GM23338 (cell line): Measurements from ENCODE around the gene PGF. TPM values are rescaled to one million over a fixed set of nuclear protein-coding genes. Genes with fewer than 3 reads are reported as not detected.

Experiments used
- ATAC-seq: fragments of 200-7000 bp; cut with Tn5 transposase; 3 replicates; pipeline ENCODE4 v1.9.1; 2020
- DNase-seq: peaks from one replicate; pipeline ENCODE4 v3.0.0-alpha.2; 2015; ENCODE audit warnings: low spot score
- H2AFZ ChIP-seq: fragments of 200-600 bp; sonication (generic); 2 replicates; pipeline ENCODE4 v1.8.0; 2016; ENCODE audit warnings: antibody characterized with exemption, mild to moderate bottlenecking, moderate library complexity
- H3F3A ChIP-seq: fragments of 200-600 bp; sonication (generic); replicated peaks from 2 replicates; pipeline ENCODE4 v1.8.0; 2017; ENCODE audit warnings: antibody characterized with exemption, mixed run types, low read depth
- H3K27ac ChIP-seq: fragments of 200-600 bp; sonication (generic); 2 replicates; pipeline ENCODE4 v1.6.1; 2016; ENCODE audit warnings: low read depth
- H3K27me3 ChIP-seq: fragments of 200-600 bp; sonication (generic); 2 replicates; pipeline ENCODE4 v1.8.0; 2016; ENCODE audit warnings: mild to moderate bottlenecking, mixed run types, moderate library complexity; ENCODE audit not compliant: insufficient read depth
- H3K36me3 ChIP-seq: fragments of 200-600 bp; sonication (generic); 2 replicates; pipeline ENCODE4 v1.8.0; 2016; ENCODE audit warnings: mild to moderate bottlenecking; ENCODE audit not compliant: insufficient read depth
- H3K4me1 ChIP-seq: fragments of 200-600 bp; sonication (generic); 2 replicates; pipeline ENCODE4 v1.8.0; 2016; ENCODE audit warnings: mild to moderate bottlenecking, moderate library complexity; ENCODE audit not compliant: insufficient read depth
- H3K4me2 ChIP-seq: fragments of 200-600 bp; sonication (generic); 2 replicates; pipeline ENCODE4 v1.7.1; 2017; ENCODE audit warnings: mixed run types
- H3K4me3 ChIP-seq: fragments of 200-600 bp; sonication (generic); 2 replicates; pipeline ENCODE4 v1.6.1; 2016; ENCODE audit warnings: mixed run types
- H3K79me2 ChIP-seq: fragments of 200-600 bp; sonication (generic); replicated peaks from 2 replicates; pipeline ENCODE4 v1.8.0; 2017; ENCODE audit warnings: mild to moderate bottlenecking; ENCODE audit not compliant: insufficient read depth
- H3K9me2 ChIP-seq: fragments of 200-600 bp; sonication (generic); 2 replicates; pipeline ENCODE4 v1.8.0; 2017; ENCODE audit not compliant: insufficient read depth
- H4K20me1 ChIP-seq: fragments of 200-600 bp; sonication (generic); replicated peaks from 2 replicates; pipeline ENCODE4 v1.8.0; 2017; ENCODE audit warnings: mild to moderate bottlenecking; ENCODE audit not compliant: insufficient read depth
- H3K27ac Mint-ChIP-seq: 2 replicates; pipeline ENCODE4 v1.8.0; 2020; ENCODE audit warnings: inconsistent platforms, mild to moderate bottlenecking, moderate library complexity, mixed read lengths
- H3K27me3 Mint-ChIP-seq: 3 replicates; pipeline ENCODE4 v1.8.0; 2022; ENCODE audit warnings: low read depth, mild to moderate bottlenecking, moderate library complexity, mixed read lengths, inconsistent platforms; ENCODE audit not compliant: insufficient read depth, poor library complexity
- H3K36me3 Mint-ChIP-seq: 3 replicates; pipeline ENCODE4 v1.8.0; 2021; ENCODE audit warnings: low read depth, mild to moderate bottlenecking, inconsistent platforms, moderate library complexity, mixed read lengths
- H3K4me1 Mint-ChIP-seq: 3 replicates; pipeline ENCODE4 v1.8.0; 2020; ENCODE audit warnings: mild to moderate bottlenecking, inconsistent platforms, mixed read lengths
- H3K4me3 Mint-ChIP-seq: 3 replicates; pipeline ENCODE4 v1.8.0; 2021; ENCODE audit warnings: moderate library complexity, mild to moderate bottlenecking, inconsistent platforms, mixed read lengths
- H3K9me3 Mint-ChIP-seq: 3 replicates; pipeline ENCODE4 v1.8.0; 2020; ENCODE audit warnings: moderate library complexity, mild to moderate bottlenecking, inconsistent platforms, mixed read lengths
- CREB1 ChIP-seq: fragments of 250-450 bp; sonication (Bioruptor Pico); IDR thresholded peaks from 2 replicates; pipeline ENCODE4 v1.5.0; 2020; ENCODE audit warnings: low read depth, mild to moderate bottlenecking, moderate library complexity
- EZH2 ChIP-seq: fragments of 200-600 bp; sonication (generic); IDR thresholded peaks from one replicate; pipeline ENCODE4 v1.8.0; 2017; ENCODE audit warnings: antibody characterized with exemption, mild to moderate bottlenecking, low read depth; ENCODE audit not compliant: unreplicated experiment
- NANOG ChIP-seq: IDR thresholded peaks from 2 replicates; pipeline ENCODE4 v1.6.1; 2016; ENCODE audit warnings: antibody characterized with exemption, borderline replicate concordance
- STAT1 ChIP-seq: IDR thresholded peaks from one replicate; pipeline ENCODE4 v1.6.1; 2016; ENCODE audit warnings: antibody characterized with exemption; ENCODE audit not compliant: unreplicated experiment
- ZNF114 ChIP-seq: fragments of 250-450 bp; sonication (Bioruptor Pico); IDR thresholded peaks from 2 replicates; pipeline ENCODE4 v1.5.0; 2020; ENCODE audit warnings: mild to moderate bottlenecking, moderate library complexity
- polyA plus RNA-seq: library from polyadenylated mRNA; unstranded; fragments of >200 nt; fragmentation: Nextera tagmentation; extraction: Ambion mirVana; gene quantifications from 2 replicates; pipeline ENCODE4 v1.2.1, GENCODE V29; 2016
- total RNA-seq: library from RNA; depleted of rRNA; stranded (reverse); fragments of >200 nt; shearing (Covaris generic); gene quantifications from 2 replicates; pipeline ENCODE4 v1.2.3, GENCODE V29; 2014
- TF ChIP-seq, protein P1 (sequence below): fragments of 250-450 bp; sonication (Bioruptor Pico); IDR thresholded peaks from 2 replicates; pipeline ENCODE4 v1.5.0; 2020; ENCODE audit warnings: mild to moderate bottlenecking, moderate library complexity
- TF ChIP-seq, protein P2 (sequence below): IDR thresholded peaks from 2 replicates; pipeline ENCODE4 v1.6.1; 2016; ENCODE audit warnings: antibody characterized with exemption
- TF ChIP-seq, protein P3 (sequence below): IDR thresholded peaks from one replicate; pipeline ENCODE4 v1.6.1; 2018; ENCODE audit warnings: antibody characterized with exemption; ENCODE audit not compliant: unreplicated experiment
- TF ChIP-seq, protein P4 (sequence below), 2 experiments: fragments of 200-600 bp in 1 of 2; sonication (generic) in 1 of 2; conservative IDR thresholded peaks; 2 replicates each; pipeline versions ENCODE4 v1.5.1 to v1.6.1; 2016 to 2017; ENCODE audit warnings: antibody characterized with exemption in 2 of 2, low read depth in 2 of 2, mild to moderate bottlenecking in 2 of 2, moderate library complexity in 1 of 2

Gene PGF
- total and polyA plus RNA-seq, 2 experiments from 2014 or later: 2.9 to 6.3 TPM

DNA sequence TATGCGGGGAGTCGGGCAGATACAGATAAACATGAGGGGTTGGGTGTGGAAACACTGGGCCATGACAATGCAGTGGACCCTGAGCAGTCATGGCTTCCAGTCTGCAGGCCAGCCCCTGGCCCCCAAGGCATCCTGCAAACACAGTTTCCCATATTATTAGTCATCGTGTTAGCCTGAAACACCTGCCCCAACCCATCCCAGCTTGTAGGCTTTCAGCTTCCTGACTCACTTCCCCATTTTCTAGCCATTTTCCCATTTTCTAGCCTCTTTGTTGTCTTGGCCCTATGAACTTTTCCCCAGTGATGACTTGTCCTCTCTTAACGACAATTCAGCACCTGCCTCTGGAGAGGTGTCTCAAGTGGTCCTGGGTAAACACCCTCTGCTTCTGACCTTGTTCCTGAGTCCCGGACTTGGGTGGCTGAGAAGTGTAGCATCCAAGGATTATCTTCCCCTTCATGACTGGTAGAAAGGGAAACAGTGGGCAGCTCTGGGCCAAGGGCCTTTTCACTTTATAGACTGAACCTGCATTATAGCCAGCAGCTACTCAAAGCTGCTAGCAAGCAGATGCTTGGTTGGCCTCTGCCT, 4.3 kb upstream of the PGF start:
- H3K27ac Mint-ChIP-seq: no peak overlapping the region
- no peaks in the 10 kb centered on the region for H3K79me2 ChIP-seq
- no peak overlapping the region for H3K27ac ChIP-seq
- no peaks in the 10 kb centered on the region for H3K9me3 Mint-ChIP-seq
- peaks cover 19% of the 10 kb centered on the region for H3K27me3 Mint-ChIP-seq
- H4K20me1 ChIP-seq: no peaks in the 10 kb centered on the region
- H3K36me3 ChIP-seq: no peaks in the 10 kb centered on the region
- H3K4me3 Mint-ChIP-seq: no peak overlapping the region
- no peaks in the 10 kb centered on the region for H3K36me3 Mint-ChIP-seq
- H3K4me2 ChIP-seq: no peak overlapping the region
- H3F3A ChIP-seq: no peaks in the 10 kb centered on the region; the same call in 1 of the 2 replicates
- no peak for DNase-seq
- H3K27me3 ChIP-seq: peaks cover 12% of the 10 kb centered on the region; the same call in 1 of the 2 replicates
- H3K9me2 ChIP-seq: no peaks in the 10 kb centered on the region
- no peak overlapping the region for H3K4me3 ChIP-seq
- H2AFZ ChIP-seq: no peak overlapping the region
- H3K4me1 Mint-ChIP-seq: peaks cover 16% of the 10 kb centered on the region
- peaks cover 5% of the 10 kb centered on the region; the same call in 1 of the 2 replicates for H3K4me1 ChIP-seq
- no peak for TF ChIP-seq EZH2
- TF ChIP-seq, protein P1, sequence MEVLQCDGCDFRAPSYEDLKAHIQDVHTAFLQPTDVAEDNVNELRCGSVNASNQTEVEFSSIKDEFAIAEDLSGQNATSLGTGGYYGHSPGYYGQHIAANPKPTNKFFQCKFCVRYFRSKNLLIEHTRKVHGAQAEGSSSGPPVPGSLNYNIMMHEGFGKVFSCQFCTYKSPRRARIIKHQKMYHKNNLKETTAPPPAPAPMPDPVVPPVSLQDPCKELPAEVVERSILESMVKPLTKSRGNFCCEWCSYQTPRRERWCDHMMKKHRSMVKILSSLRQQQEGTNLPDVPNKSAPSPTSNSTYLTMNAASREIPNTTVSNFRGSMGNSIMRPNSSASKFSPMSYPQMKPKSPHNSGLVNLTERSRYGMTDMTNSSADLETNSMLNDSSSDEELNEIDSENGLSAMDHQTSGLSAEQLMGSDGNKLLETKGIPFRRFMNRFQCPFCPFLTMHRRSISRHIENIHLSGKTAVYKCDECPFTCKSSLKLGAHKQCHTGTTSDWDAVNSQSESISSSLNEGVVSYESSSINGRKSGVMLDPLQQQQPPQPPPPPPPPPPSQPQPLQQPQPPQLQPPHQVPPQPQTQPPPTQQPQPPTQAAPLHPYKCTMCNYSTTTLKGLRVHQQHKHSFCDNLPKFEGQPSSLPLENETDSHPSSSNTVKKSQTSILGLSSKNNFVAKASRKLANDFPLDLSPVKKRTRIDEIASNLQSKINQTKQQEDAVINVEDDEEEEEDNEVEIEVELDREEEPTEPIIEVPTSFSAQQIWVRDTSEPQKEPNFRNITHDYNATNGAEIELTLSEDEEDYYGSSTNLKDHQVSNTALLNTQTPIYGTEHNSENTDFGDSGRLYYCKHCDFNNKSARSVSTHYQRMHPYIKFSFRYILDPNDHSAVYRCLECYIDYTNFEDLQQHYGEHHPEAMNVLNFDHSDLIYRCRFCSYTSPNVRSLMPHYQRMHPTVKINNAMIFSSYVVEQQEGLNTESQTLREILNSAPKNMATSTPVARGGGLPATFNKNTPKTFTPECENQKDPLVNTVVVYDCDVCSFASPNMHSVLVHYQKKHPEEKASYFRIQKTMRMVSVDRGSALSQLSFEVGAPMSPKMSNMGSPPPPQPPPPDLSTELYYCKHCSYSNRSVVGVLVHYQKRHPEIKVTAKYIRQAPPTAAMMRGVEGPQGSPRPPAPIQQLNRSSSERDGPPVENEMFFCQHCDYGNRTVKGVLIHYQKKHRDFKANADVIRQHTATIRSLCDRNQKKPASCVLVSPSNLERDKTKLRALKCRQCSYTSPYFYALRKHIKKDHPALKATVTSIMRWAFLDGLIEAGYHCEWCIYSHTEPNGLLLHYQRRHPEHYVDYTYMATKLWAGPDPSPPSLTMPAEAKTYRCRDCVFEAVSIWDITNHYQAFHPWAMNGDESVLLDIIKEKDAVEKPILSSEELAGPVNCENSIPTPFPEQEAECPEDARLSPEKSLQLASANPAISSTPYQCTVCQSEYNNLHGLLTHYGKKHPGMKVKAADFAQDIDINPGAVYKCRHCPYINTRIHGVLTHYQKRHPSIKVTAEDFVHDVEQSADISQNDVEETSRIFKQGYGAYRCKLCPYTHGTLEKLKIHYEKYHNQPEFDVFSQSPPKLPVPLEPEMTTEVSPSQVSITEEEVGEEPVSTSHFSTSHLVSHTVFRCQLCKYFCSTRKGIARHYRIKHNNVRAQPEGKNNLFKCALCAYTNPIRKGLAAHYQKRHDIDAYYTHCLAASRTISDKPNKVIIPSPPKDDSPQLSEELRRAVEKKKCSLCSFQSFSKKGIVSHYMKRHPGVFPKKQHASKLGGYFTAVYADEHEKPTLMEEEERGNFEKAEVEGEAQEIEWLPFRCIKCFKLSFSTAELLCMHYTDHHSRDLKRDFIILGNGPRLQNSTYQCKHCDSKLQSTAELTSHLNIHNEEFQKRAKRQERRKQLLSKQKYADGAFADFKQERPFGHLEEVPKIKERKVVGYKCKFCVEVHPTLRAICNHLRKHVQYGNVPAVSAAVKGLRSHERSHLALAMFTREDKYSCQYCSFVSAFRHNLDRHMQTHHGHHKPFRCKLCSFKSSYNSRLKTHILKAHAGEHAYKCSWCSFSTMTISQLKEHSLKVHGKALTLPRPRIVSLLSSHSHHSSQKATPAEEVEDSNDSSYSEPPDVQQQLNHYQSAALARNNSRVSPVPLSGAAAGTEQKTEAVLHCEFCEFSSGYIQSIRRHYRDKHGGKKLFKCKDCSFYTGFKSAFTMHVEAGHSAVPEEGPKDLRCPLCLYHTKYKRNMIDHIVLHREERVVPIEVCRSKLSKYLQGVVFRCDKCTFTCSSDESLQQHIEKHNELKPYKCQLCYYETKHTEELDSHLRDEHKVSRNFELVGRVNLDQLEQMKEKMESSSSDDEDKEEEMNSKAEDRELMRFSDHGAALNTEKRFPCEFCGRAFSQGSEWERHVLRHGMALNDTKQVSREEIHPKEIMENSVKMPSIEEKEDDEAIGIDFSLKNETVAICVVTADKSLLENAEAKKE: no peak
- no peak for TF ChIP-seq CREB1
- TF ChIP-seq NANOG: no peak
- TF ChIP-seq STAT1: no peak
- TF ChIP-seq, protein P2, sequence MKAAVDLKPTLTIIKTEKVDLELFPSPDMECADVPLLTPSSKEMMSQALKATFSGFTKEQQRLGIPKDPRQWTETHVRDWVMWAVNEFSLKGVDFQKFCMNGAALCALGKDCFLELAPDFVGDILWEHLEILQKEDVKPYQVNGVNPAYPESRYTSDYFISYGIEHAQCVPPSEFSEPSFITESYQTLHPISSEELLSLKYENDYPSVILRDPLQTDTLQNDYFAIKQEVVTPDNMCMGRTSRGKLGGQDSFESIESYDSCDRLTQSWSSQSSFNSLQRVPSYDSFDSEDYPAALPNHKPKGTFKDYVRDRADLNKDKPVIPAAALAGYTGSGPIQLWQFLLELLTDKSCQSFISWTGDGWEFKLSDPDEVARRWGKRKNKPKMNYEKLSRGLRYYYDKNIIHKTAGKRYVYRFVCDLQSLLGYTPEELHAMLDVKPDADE: no peak
- TF ChIP-seq, protein P3, sequence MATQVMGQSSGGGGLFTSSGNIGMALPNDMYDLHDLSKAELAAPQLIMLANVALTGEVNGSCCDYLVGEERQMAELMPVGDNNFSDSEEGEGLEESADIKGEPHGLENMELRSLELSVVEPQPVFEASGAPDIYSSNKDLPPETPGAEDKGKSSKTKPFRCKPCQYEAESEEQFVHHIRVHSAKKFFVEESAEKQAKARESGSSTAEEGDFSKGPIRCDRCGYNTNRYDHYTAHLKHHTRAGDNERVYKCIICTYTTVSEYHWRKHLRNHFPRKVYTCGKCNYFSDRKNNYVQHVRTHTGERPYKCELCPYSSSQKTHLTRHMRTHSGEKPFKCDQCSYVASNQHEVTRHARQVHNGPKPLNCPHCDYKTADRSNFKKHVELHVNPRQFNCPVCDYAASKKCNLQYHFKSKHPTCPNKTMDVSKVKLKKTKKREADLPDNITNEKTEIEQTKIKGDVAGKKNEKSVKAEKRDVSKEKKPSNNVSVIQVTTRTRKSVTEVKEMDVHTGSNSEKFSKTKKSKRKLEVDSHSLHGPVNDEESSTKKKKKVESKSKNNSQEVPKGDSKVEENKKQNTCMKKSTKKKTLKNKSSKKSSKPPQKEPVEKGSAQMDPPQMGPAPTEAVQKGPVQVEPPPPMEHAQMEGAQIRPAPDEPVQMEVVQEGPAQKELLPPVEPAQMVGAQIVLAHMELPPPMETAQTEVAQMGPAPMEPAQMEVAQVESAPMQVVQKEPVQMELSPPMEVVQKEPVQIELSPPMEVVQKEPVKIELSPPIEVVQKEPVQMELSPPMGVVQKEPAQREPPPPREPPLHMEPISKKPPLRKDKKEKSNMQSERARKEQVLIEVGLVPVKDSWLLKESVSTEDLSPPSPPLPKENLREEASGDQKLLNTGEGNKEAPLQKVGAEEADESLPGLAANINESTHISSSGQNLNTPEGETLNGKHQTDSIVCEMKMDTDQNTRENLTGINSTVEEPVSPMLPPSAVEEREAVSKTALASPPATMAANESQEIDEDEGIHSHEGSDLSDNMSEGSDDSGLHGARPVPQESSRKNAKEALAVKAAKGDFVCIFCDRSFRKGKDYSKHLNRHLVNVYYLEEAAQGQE: no peak
- TF ChIP-seq ZNF114 (CRISPR knock-in tag): no peak
- TF ChIP-seq, protein P4, sequence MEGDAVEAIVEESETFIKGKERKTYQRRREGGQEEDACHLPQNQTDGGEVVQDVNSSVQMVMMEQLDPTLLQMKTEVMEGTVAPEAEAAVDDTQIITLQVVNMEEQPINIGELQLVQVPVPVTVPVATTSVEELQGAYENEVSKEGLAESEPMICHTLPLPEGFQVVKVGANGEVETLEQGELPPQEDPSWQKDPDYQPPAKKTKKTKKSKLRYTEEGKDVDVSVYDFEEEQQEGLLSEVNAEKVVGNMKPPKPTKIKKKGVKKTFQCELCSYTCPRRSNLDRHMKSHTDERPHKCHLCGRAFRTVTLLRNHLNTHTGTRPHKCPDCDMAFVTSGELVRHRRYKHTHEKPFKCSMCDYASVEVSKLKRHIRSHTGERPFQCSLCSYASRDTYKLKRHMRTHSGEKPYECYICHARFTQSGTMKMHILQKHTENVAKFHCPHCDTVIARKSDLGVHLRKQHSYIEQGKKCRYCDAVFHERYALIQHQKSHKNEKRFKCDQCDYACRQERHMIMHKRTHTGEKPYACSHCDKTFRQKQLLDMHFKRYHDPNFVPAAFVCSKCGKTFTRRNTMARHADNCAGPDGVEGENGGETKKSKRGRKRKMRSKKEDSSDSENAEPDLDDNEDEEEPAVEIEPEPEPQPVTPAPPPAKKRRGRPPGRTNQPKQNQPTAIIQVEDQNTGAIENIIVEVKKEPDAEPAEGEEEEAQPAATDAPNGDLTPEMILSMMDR (conservative IDR thresholded peaks at IDR 0.05; ENCODE audit: low read depth in 2 of 2): no peak
- ATAC-seq: no peak
